Spleen (tissue), 11 donors: ENCODE measurements around the gene MAMSTR. TPM values are rescaled to one million over a fixed set of nuclear protein-coding genes. Genes with fewer than 3 reads are reported as not detected.
A peak's percentile ranks its signal among the peaks of the same experiment; 100 is the strongest.
"Not testable (repeated sequence)": the region's sequence is repeated elsewhere in the genome, so short reads cannot be mapped to it uniquely, and the experiment has no call there.

Experiments
- DNase-seq: peaks from one replicate; pipeline ENCODE4 v3.0.0-alpha.2; 2020
- H3K27ac ChIP-seq, 8 donors: fragments of 200-600 bp; sonication (generic) in 7 of 8; 1 replicate in 4 of 8; 2 replicates in 4 of 8; pipeline versions ENCODE4 v1.5.0 to v1.8.0; 2016 to 2021; ENCODE audit warnings: inconsistent platforms in 4 of 8, mild to moderate bottlenecking in 4 of 8, moderate library complexity in 1 of 8
- H3K27me3 ChIP-seq, 7 donors: fragments of 200-600 bp; sonication (generic) in 6 of 7; replicated peaks in 1 of 7; 1 replicate in 4 of 7; 2 replicates in 3 of 7; pipeline versions ENCODE4 v1.5.0 to v1.8.0; 2016 to 2021; ENCODE audit warnings: inconsistent platforms in 3 of 7, mild to moderate bottlenecking in 1 of 7
- H3K36me3 ChIP-seq, 6 donors: fragments of 200-600 bp; sonication (generic) in 5 of 6; 1 replicate in 4 of 6; 2 replicates in 2 of 6; pipeline versions ENCODE4 v1.5.0 to v1.8.0; 2016 to 2021; ENCODE audit warnings: inconsistent platforms in 2 of 6
- H3K4me1 ChIP-seq, 6 donors: fragments of 200-600 bp; sonication (generic) in 5 of 6; 1 replicate in 3 of 6; 2 replicates in 3 of 6; pipeline versions ENCODE4 v1.5.0 to v1.8.0; 2016 to 2021; ENCODE audit warnings: inconsistent platforms in 3 of 6
- H3K4me3 ChIP-seq, 8 donors: fragments of 200-600 bp; sonication (generic) in 7 of 8; 1 replicate in 4 of 8; 2 replicates in 4 of 8; pipeline versions ENCODE4 v1.5.0 to v1.8.0; 2016 to 2021; ENCODE audit warnings: inconsistent platforms in 4 of 8, mild to moderate bottlenecking in 4 of 8, moderate library complexity in 2 of 8
- H3K9me3 ChIP-seq, 8 donors: fragments of 200-600 bp; sonication (generic) in 7 of 8; 1 replicate in 4 of 8; 2 replicates in 4 of 8; pipeline versions ENCODE4 v1.5.0 to v1.8.0; 2016 to 2021; ENCODE audit warnings: inconsistent platforms in 4 of 8
- CTCF ChIP-seq, 11 experiments: fragments of 200-600 bp in 7 of 11; fragments of 450-650 bp in 4 of 11; sonication (generic) in 4 of 11; IDR thresholded peaks in 8 of 11; conservative IDR thresholded peaks in 3 of 11; 1 replicate in 7 of 11; 2 replicates in 4 of 11; pipeline versions ENCODE4 v1.4.0 to v1.8.0; 2016 to 2021; ENCODE audit warnings: antibody characterized with exemption in 11 of 11, inconsistent platforms in 4 of 11, mild to moderate bottlenecking in 1 of 11
- POLR2A ChIP-seq, 3 donors: fragments of 450-650 bp; IDR thresholded peaks; one replicate each; pipeline ENCODE4 v1.5.1; 2017; ENCODE audit warnings: antibody characterized with exemption in 3 of 3, mild to moderate bottlenecking in 1 of 3
- POLR2AphosphoS5 ChIP-seq, 3 donors: sonication (generic); formaldehyde crosslinking; IDR thresholded peaks; one replicate each; pipeline ENCODE4 v1.5.1; 2017; ENCODE audit warnings: antibody characterized with exemption in 3 of 3
- WGBS, 5 donors: extraction: QIAGEN DNeasy Blood & Tissue Kit in 3 of 5; methylation state at CpG; one replicate each; pipeline versions ENCODE4 v1.1.5 to v1.1.7; 2013 to 2018; 5-methylcytosine and 5-hydroxymethylcytosine counted together
- intact Hi-C: fragments of 100-400 bp; cut with DNase I; formaldehyde crosslinking; loops from one replicate; pipeline ENCODE4 v1.15.0; 2023; ENCODE audit warnings: low total_unique reads
- polyA plus RNA-seq, 3 donors: library from polyadenylated mRNA; stranded (reverse); fragments of 200-250 nt; gene quantifications; one replicate each; pipeline ENCODE4 v1.2.1, GENCODE V29; 2013
- total RNA-seq, 7 donors: library from RNA; depleted of rRNA in 3 of 7; stranded (reverse); fragments of >200 nt in 3 of 7; fragmentation: NEBNext Ultra II Directional in 4 of 7; extraction: Animal tissue kit (Norgen Biotek cat#: 25700) in 4 of 7; gene quantifications; one replicate each; pipeline versions ENCODE4 v1.1.0 to v1.2.1, GENCODE V29; 2016 to 2021
- donor health status: healthy with polysubstance abuse.
- donor health status: DM: no; HTN: no; CAD: no; lungs with moderate emphysema.
- donor health status: DM: no; HTN: no; CAD: no.
- donor health status: Bipolar disorder and iron deficiency.
- donor health status: healthy.
- donor health status: DM: no; HTN: no; CAD: no.
- donor health status: DM: yes; HTN: yes; CAD: no.

MAMSTR gene
- total and polyA plus RNA-seq, 10 donors: 0.93 to 10.7 (median 3.9) TPM

DNA sequence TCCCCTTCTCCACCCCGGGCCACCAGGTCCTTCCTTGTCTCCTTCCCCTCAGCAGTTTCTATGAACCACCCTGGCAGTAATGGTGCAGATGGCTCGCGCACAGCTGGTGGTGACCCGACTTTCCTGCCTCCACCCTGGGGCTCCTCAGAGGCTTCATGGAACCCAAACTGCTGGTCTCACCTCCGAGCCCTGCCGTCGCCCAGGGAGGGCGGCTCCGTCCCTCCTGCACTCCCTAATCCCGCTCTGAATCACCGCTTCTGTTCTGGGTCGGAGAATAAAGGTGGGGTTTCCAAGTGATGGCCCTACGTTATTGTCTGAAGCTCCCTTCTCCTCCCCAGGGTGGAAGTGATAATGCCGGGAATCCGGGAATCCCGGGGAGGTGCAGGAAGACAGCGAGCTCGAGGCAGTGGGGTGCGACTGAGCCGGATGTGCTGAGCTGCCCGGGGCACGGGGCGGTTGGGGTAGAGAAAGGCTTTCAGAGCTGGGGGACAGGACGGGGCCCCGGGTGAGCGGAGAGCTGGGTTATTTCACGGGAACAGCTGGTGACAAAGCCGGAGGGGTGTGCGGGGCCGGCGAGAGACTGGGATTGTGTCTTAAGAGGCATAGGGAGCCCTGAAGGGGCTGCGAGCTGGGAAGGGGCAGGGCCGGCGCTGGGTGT lies 23.0 kb downstream of the MAMSTR start:
- no peaks in the 10 kb centered on the region for H3K9me3 ChIP-seq
- peaks cover 0 to 3% (median 0%) of the 10 kb centered on the region in 6 donors for H3K36me3 ChIP-seq
- peak overlapping the region in 6 of 8 donors; percentile 43 to 76 (median 66) for H3K27ac ChIP-seq
- TF ChIP-seq CTCF (IDR thresholded peaks at IDR 0.05 in 8 of 11, conservative IDR thresholded peaks at IDR 0.05 in 3 of 11): no peak
- no peak for TF ChIP-seq POLR2A (IDR thresholded peaks at IDR 0.05)
- peak in 2 of 3 donors; percentile 63 to 65 for TF ChIP-seq POLR2AphosphoS5 (IDR thresholded peaks at IDR 0.05)
- H3K27me3 ChIP-seq: peaks cover 0 to 30% (median 9%) of the 10 kb centered on the region in 7 donors
- WGBS, 5 donors: 3 to 5% (median 4%) methylated on average over 33 to 34 of the region's 34 CpGs
- no peak for DNase-seq
- intact Hi-C loops: no loop called here
- H3K4me1 ChIP-seq: peaks cover 7 to 32% (median 20%) of the 10 kb centered on the region in 6 donors
- H3K4me3 ChIP-seq: peak overlapping the region in 7 of 8 donors; percentile 8 to 56 (median 23)

DNA sequence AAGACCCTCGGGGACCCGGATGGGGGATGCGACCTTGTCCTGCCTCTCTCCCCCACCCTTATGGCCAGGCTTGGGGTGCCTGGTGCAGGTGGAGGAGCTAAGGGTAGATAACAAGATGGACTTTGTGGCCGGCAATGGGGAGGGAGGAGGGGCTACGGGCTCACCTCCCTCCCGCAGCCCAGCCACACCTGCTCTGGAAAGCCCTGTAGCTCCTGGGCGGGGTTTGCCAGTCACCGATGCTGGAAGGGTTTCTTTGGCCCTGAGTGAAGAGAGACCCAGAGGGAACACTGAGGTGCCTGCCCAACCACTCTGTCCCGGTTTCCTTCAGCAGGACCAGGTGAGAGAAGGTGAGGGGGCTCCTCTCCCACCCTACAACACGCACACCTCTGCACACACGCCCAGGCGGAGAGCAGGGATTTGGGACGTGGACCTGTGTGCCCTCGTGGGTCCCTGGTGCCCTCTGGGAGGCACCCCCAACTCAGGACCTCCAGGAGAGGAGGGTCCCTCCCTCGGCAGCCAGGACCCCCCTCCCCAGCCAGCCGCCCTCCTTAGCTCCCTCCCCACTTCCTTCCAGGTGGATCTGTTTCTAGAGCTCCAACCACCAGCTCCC lies 23.7 kb downstream of the MAMSTR start, which contains the start of gene FUT2:
FUT2 (plus strand) TSS at position 229 of the 610 bp plus-strand sequence. CDS start 6,986 bp downstream, outside the sequence.
- H3K27me3 ChIP-seq: peaks cover 0 to 30% (median 9%) of the 10 kb centered on the region in 7 donors
- H3K36me3 ChIP-seq: no peaks in the 10 kb centered on the region
- H3K4me1 ChIP-seq: peaks cover 7 to 32% (median 20%) of the 10 kb centered on the region in 6 donors
- peak within 1 kb of the TSS in 6 of 8 donors; percentile 43 to 76 (median 66) for H3K27ac ChIP-seq
- no peak for DNase-seq
- WGBS, 5 donors: 41 to 51% (median 42%) methylated on average over 6 to 16 of the region's 16 CpGs
- H3K9me3 ChIP-seq: no peaks in the 10 kb centered on the region
- intact Hi-C loops: no loop called here
- no peak for TF ChIP-seq POLR2A (IDR thresholded peaks at IDR 0.05)
- no peak for TF ChIP-seq CTCF (IDR thresholded peaks at IDR 0.05 in 8 of 11, conservative IDR thresholded peaks at IDR 0.05 in 3 of 11)
- no peak for TF ChIP-seq POLR2AphosphoS5 (IDR thresholded peaks at IDR 0.05)
- H3K4me3 ChIP-seq: peak within 1 kb of the TSS in 7 of 8 donors; percentile 8 to 56 (median 23)

DNA sequence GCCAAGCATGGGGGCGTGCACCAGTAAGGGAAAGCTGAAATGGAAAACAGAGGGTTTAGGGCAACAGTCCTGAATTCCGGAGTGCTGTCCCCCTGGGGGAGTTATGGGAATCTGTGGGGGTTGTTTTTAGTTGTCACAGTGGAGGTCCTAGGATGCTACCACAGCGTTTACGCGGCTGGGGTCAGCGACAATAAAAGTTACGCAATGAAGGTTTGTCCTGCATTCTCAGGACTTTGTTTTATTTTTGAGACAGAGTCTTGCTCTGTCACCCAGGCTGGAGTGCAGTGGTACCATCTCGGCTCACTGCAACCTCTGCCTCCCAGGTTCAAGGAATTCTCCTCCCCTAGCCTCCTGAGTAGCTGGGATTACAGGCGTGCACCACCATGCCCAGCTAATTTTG lies 25.9 kb downstream of the MAMSTR start:
- H3K36me3 ChIP-seq, DNase-seq, intact Hi-C loops, H3K27ac ChIP-seq, H3K9me3 ChIP-seq, H3K4me3 ChIP-seq: not testable (repeated sequence)
- Histone ChIP-seq H3K4me1 (peaks cover 7 to 32% (median 20%) of the 10 kb centered on the region in 6 donors), H3K27me3 (peaks cover 0 to 30% (median 9%) of the 10 kb centered on the region in 7 donors)
- WGBS, 5 donors: 83 to 95% (median 89%) methylated on average over 9 of the region's 9 CpGs

GRCh38 chr19:48689449-48689848 lies 30.1 kb downstream of the MAMSTR start:
- no peaks in the 10 kb centered on the region for H3K36me3 ChIP-seq
- H3K4me3 ChIP-seq: no peak overlapping the region
- H3K27ac ChIP-seq: no peak overlapping the region
- WGBS, 5 donors: 72 to 89% (median 81%) methylated on average over 7 of the region's 7 CpGs
- no peaks in the 10 kb centered on the region for H3K9me3 ChIP-seq
- DNase-seq: no peak
- TF ChIP-seq POLR2AphosphoS5 (IDR thresholded peaks at IDR 0.05): no peak
- no peak for TF ChIP-seq CTCF (IDR thresholded peaks at IDR 0.05 in 8 of 11, conservative IDR thresholded peaks at IDR 0.05 in 3 of 11)
- no peak for TF ChIP-seq POLR2A (IDR thresholded peaks at IDR 0.05)
- intact Hi-C loops: no loop called here
- H3K4me1 ChIP-seq: peaks cover 0 to 8% (median 0%) of the 10 kb centered on the region in 6 donors
- H3K27me3 ChIP-seq: no peaks in the 10 kb centered on the region
